ENCODE data around the gene RRAS2.
A peak's percentile ranks its signal among the peaks of the same experiment; 100 is the strongest.
"Not testable (repeated sequence)": the region's sequence is repeated elsewhere in the genome, so short reads cannot be mapped to it uniquely, and the experiment has no call there.

Gene RRAS2

GRCh38 chr11:14253421-14253820 is 105.6 kb downstream of the RRAS2 start:
- DNase-seq, result no peak

GRCh38 chr11:14252501-14252900 is 106.5 kb downstream of the RRAS2 start:
- not testable (repeated sequence) for DNase-seq

DNA sequence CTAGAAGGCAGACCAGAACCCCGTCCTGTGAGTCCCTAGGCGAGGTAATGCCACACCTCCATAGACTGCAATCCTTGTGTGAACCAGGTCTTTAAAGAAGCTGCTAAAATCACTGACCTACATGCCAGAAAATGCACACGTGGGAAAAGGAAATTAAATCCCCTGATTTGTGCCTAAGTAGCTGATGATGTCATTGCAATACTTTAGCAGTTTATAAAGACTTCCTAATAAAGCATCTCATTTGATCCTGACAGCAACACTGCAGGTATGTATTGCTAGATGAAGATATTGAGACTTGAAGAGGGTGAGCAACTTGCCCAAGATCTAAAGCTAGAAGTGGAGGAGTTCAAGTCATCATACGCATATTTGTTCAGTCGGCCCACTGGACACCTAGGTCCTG is 107.2 kb downstream of the RRAS2 start:
- DNase-seq, result no peak

DNA sequence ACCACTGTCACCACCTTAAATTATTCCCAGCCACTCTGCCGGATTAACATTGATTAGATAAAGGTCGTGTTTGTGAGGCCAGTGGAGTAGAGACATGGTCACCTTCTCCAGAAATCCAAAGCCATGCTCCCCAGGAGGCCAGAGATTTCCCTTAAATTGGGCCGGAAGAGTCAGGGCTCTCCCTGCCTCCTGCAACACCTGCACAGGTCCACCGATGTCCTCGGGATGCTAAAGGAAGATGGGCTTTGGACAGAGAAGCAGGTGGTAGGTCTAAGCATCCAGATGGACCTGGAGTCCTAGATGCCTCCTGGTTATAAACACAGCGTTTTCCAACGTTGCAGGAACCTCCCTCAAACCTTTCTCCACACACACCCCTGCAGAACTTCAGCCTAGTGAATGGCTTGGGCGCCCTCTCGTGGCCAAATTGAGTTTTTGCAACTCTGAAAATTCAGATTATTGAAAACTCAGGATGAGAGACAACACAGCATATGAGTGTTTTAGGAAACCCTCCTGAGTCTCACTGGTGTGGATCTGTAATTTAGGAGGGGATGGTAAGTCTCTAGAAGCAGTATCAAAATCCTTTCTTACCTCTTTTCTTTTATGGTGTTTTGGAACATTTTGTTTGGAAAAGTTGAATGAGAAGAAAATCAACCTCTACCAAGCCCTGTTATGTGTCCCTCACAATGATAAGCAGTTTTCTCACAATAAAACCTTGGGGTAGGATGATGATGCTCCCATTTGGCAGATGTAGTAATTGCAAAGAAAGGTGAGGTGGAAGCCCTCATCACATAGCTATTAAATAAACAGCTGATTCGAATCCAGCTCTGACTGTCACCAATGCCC is 109.6 kb downstream of the RRAS2 start:
- peak; percentile 22 for DNase-seq

GRCh38 chr11:14248580-14248981 is 110.4 kb downstream of the RRAS2 start:
- no peak for DNase-seq

DNA sequence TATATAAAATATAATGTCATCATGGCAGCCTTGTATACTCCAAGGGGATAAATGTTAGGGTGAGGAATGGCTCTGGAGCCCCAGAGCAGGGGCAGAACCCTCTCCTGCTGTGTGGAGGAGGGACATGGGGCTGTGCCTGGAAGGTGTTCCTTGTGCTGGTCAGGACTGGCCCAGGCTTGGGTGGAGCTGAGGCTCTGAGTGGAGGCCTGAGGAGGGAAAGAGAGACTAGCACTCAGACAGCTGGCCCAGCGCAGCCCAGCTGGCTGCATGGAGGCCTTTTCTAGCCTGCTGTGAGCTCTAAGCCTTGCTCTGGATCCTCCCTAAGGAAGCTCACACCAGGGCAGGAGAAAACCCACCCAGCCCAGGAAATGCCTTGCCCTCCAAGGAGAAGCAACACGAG is 113.5 kb downstream of the RRAS2 start:
- no peak for DNase-seq

GRCh38 chr11:14244926-14245325 is 114.1 kb downstream of the RRAS2 start:
- DNase-seq, result no peak

GRCh38 chr11:14242733-14243132 is 116.2 kb downstream of the RRAS2 start:
- DNase-seq, result no peak

- DNase-seq, result no peak
These were observed 116.8 kb downstream of the RRAS2 start for GRCh38 chr11:14242187-14242586.

GRCh38 chr11:14240951-14241350 is 118.0 kb downstream of the RRAS2 start:
- no peak for DNase-seq

- DNase-seq, result no peak
These were observed 118.8 kb downstream of the RRAS2 start for GRCh38 chr11:14240221-14240620.

DNA sequence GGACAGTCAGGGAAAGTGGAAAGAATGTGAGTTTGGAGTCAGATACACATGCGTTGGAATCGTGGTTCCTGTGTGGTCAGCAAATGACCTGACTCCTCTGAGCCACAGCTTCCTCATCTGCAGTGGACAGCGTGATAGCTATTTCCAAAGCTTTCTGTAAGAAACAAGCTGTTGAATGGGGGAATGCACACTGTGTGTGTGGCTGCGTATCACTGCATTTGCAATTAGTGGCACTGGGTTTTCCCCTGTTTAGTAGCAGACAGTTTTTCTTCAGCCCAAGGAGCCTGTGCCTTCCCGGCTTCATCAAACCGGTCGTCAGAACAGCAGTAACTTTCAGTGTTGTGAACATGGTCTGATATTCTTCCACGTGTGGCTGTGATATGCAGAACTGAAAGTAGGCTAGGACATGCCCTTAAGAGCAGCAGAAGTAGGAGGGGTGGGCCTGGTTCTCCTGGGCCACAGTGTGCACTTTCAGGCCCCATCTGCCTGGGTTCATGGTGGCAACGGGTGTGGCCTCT is 121.5 kb downstream of the RRAS2 start:
- no peak for DNase-seq

GRCh38 chr11:14235701-14236100 is 123.3 kb downstream of the RRAS2 start:
- DNase-seq, result no peak

DNA sequence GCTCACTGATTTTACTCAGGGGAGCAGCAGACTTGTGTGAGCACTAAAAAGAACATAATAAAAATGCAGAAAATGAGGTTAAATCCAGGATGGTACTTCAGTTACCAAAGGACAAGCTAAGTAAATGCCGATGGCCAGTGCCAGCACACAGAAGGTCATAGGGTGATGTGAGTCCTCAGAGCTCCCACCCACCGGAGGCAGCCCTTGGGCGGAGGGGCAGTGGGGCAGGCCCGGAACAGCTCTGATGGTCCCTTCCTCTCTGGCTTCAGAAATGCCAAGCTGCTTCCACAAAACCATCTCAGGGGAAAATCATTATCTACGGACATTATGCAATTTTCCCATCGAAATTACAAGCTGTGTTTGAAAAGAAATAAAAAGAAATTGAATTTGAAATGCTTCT is 124.5 kb downstream of the RRAS2 start:
- DNase-seq, result no peak

DNA sequence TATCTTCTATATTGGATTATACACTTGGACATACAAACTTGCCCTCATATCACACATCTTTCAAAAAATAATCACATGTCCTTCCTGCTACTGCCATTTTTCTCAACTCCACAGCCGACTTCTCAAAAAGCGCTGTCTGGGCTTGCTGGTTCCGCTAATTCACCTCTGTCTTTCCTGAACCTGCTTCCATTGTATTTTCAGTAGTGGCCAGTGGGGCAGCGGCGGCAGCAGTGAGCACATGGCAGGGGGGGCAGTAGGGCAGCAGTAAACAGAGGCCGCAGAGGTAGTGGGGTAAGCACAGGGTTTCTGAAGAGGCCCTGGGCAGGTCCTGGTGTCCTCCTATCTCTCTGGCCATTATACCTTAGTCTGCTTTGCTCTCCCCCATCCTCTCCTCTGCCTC is 126.3 kb downstream of the RRAS2 start:
- no peak for DNase-seq

DNA sequence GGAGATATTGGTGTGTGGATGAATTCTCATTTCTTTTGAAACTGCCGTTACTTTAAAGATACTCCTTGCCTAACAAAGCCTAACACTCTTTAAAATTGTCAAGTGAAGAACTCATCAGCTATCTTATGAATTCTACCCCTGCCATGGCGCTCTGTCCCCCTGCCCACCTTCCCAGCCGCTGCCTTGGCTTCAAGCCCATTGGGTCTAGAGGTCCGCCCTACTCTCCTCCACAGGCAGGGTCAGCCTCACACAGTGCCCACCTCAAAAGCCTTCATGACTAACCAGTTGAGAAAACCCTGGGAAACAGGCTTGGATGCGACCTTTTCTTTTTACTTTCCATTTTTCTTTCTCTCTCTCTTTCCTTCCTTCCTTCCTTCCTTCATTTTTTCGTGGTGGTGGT is 128.6 kb downstream of the RRAS2 start:
- no peak for DNase-seq

GRCh38 chr11:14229472-14229871 is 129.5 kb downstream of the RRAS2 start:
- DNase-seq, result no peak

GRCh38 chr11:14228356-14228755 is 130.6 kb downstream of the RRAS2 start:
- no peak for DNase-seq

Measured in NCI-H2029 (cell line).